Panc1 (cell line): ENCODE results near the gene CFAP300. TPM values are rescaled to one million over a fixed set of nuclear protein-coding genes. Genes with fewer than 3 reads are reported as not detected.

Experiments
- ATAC-seq: fragments of 200-7000 bp; cut with Tn5 transposase; 2 replicates; pipeline ENCODE4 v1.9.1; 2020; ENCODE audit warnings: mild to moderate bottlenecking, moderate library complexity
- BruUV-seq: library from RNA; stranded (reverse); fragments of 400-500 nt; replicated peaks from 2 replicates; lab custom pipeline; 2021; lab: Mats Ljungman, UMichigan
- CTCF ChIA-PET: fragments of 300-600 bp; sonication (Branson Sonifier 250); formaldehyde crosslinking; loops from one replicate; lab custom pipeline; 2022; ENCODE audit warnings: antibody characterized with exemption; lab: Charles Lee
- POLR2A ChIA-PET: fragments of 300-600 bp; sonication (Branson Sonifier 250); formaldehyde crosslinking; loops from one replicate; lab custom pipeline; 2022; ENCODE audit warnings: antibody characterized with exemption; lab: Charles Lee
- DNase-seq: peaks from one replicate; pipeline ENCODE4 v3.0.0-alpha.2; 2010; ENCODE audit warnings: low read depth, low spot score
- H3K27ac ChIP-seq: 2 replicates; pipeline ENCODE4 v1.5.1; 2011; ENCODE audit warnings: mild to moderate bottlenecking, low read length, inconsistent platforms
- H3K27me3 ChIP-seq: fragments of 200-500 bp; sonication (Bioruptor generic); 2 replicates; pipeline ENCODE4 v1.6.0; 2014; ENCODE audit warnings: low read length, inconsistent platforms; ENCODE audit not compliant: control insufficient read depth, insufficient read depth
- H3K36me3 ChIP-seq: fragments of 200-500 bp; sonication (Bioruptor generic); 2 replicates; pipeline ENCODE4 v1.5.1; 2014; ENCODE audit warnings: inconsistent platforms, mild to moderate bottlenecking, low read length, moderate library complexity; ENCODE audit not compliant: control insufficient read depth, insufficient read depth
- H3K4me1 ChIP-seq: 2 replicates; pipeline ENCODE4 v1.5.1; 2011; ENCODE audit warnings: inconsistent platforms, mild to moderate bottlenecking, low read length, moderate library complexity; ENCODE audit not compliant: control insufficient read depth, insufficient read depth
- H3K4me3 ChIP-seq, 2 experiments: 2 replicates each; pipeline ENCODE4 v1.5.1; 2011 to 2012; ENCODE audit warnings: low read depth in 2 of 2, low read length in 2 of 2, mild to moderate bottlenecking in 2 of 2, inconsistent platforms in 1 of 2, moderate library complexity in 1 of 2
- H3K9me3 ChIP-seq: fragments of 200-500 bp; sonication (Bioruptor generic); 2 replicates; pipeline ENCODE4 v1.5.1; 2014; ENCODE audit warnings: low read depth, mild to moderate bottlenecking, inconsistent platforms, low read length, moderate library complexity; ENCODE audit not compliant: control insufficient read depth, insufficient read depth
- CTCF ChIP-seq: fragments of 450-650 bp; IDR thresholded peaks from 2 replicates; pipeline ENCODE4 v1.5.1; 2017; ENCODE audit warnings: mild to moderate bottlenecking
- POLR2AphosphoS5 ChIP-seq: IDR thresholded peaks from 2 replicates; pipeline ENCODE4 v1.6.1; 2012; ENCODE audit warnings: mild to moderate bottlenecking, low read depth, low read length, moderate library complexity
- REST ChIP-seq, 2 experiments: IDR thresholded peaks; 2 replicates each; pipeline ENCODE4 v1.6.1; 2011 to 2012; ENCODE audit warnings: low read depth in 2 of 2, control low read depth in 1 of 2, low read length in 1 of 2, mild to moderate bottlenecking in 1 of 2, moderate library complexity in 1 of 2; ENCODE audit not compliant: insufficient read depth in 1 of 2
- SIN3A ChIP-seq: IDR thresholded peaks from 2 replicates; pipeline ENCODE4 v1.6.1; 2012; ENCODE audit warnings: low read depth, mild to moderate bottlenecking, low read length, moderate library complexity, borderline replicate concordance; ENCODE audit not compliant: insufficient read depth
- TCF7L2 ChIP-seq: IDR thresholded peaks from 2 replicates; pipeline ENCODE4 v1.6.1; 2011; ENCODE audit warnings: mild to moderate bottlenecking, low read depth, low read length, inconsistent platforms
- in situ Hi-C: cut with HindIII; loops from 2 replicates; pipeline ENCODE4 v1.10.0; 2016; ENCODE audit warnings: low sequenced_read_pairs, low pct_unique_long_range_greater_than_20kb
- intact Hi-C: fragments of 100-400 bp; cut with micrococcal nuclease; formaldehyde crosslinking; loops from one replicate; pipeline ENCODE4 v1.10.0; 2022; ENCODE audit not compliant: unreplicated experiment
- total RNA-seq: library from RNA; stranded (reverse); gene quantifications from one replicate; pipeline ENCODE4 v1.2.1, GENCODE V29; 2021; ENCODE audit not compliant: unreplicated experiment

Gene CFAP300
- total RNA-seq, 1 experiment from 2014 or later, result 6.4 TPM

GRCh38 chr11:102070766-102071165 is 23.5 kb downstream of the CFAP300 start:
- in situ Hi-C loops, result no loop called here
- BruUV-seq, result no TSS peak
- DNase-seq (no peak), ATAC-seq (no peak)
- CTCF ChIA-PET, result no interaction called here
- H3K27ac ChIP-seq, result no peak overlapping the region
- H3K4me1 ChIP-seq, result no peaks in the 10 kb centered on the region
- no peak overlapping the region for H3K4me3 ChIP-seq
- TF ChIP-seq SIN3A (no peak), CTCF (no peak), TCF7L2 (no peak), REST (IDR thresholded peaks at IDR 0.05; ENCODE audit: insufficient read depth in 1 of 2, low read depth in 2 of 2, low read length in 1 of 2) (no peak), POLR2AphosphoS5 (no peak)
- intact Hi-C loops, result no loop called here
- peaks cover 10% of the 10 kb centered on the region for H3K9me3 ChIP-seq
- POLR2A ChIA-PET, result no interaction called here
- H3K36me3 ChIP-seq, result no peaks in the 10 kb centered on the region
- H3K27me3 ChIP-seq, result no peaks in the 10 kb centered on the region

- TF ChIP-seq REST (IDR thresholded peaks at IDR 0.05; ENCODE audit: insufficient read depth in 1 of 2, low read depth in 2 of 2, low read length in 1 of 2), result no peak
- TF ChIP-seq CTCF, result no peak
- TF ChIP-seq TCF7L2, result no peak
- no peak for TF ChIP-seq SIN3A
- TF ChIP-seq POLR2AphosphoS5, result no peak
- no peak overlapping the region for H3K27ac ChIP-seq
- H3K36me3 ChIP-seq, result no peaks in the 10 kb centered on the region
- no peaks in the 10 kb centered on the region for H3K27me3 ChIP-seq
- in situ Hi-C loops, result no loop called here
- DNase-seq (no peak), ATAC-seq (no peak)
- CTCF ChIA-PET, result no interaction called here
- H3K4me1 ChIP-seq, result no peaks in the 10 kb centered on the region
- H3K9me3 ChIP-seq, result peaks cover 10% of the 10 kb centered on the region
- no peak overlapping the region for H3K4me3 ChIP-seq
- intact Hi-C loops, result no loop called here
- POLR2A ChIA-PET, result interaction anchor here (0.7 kb wide), 1 partner anchor 75 kb away, joined by 3 read pairs; no protein-coding TSS in a partner anchor
- BruUV-seq, result no TSS peak
These were observed 24.5 kb downstream of the CFAP300 start for GRCh38 chr11:102071497-102072472.
